Urinary bladder (tissue), 4 donors: Measurements from ENCODE around the gene GFRA1. TPM values are rescaled to one million over a fixed set of nuclear protein-coding genes. Genes with fewer than 3 reads are reported as not detected.

Source experiments
- DNase-seq: peaks from one replicate; pipeline ENCODE4 v3.0.0-alpha.2; 2015; ENCODE audit errors: extremely low spot score
- H3K27ac ChIP-seq: one replicate; pipeline ENCODE4 v1.5.1; 2013; ENCODE audit warnings: low read depth, mild to moderate bottlenecking, moderate library complexity
- H3K36me3 ChIP-seq: one replicate; pipeline ENCODE4 v1.6.1; 2013; ENCODE audit warnings: mild to moderate bottlenecking, moderate library complexity; ENCODE audit not compliant: insufficient read depth
- H3K4me1 ChIP-seq: one replicate; pipeline ENCODE4 v1.6.1; 2013; ENCODE audit warnings: mild to moderate bottlenecking, moderate library complexity; ENCODE audit not compliant: insufficient read depth
- H3K4me3 ChIP-seq: one replicate; pipeline ENCODE4 v1.5.1; 2013; ENCODE audit warnings: low read depth, low read length
- WGBS: extraction: QIAGEN DNeasy Blood & Tissue Kit; methylation state at CpG from one replicate; pipeline ENCODE4 v1.1.7; 2013; 5-methylcytosine and 5-hydroxymethylcytosine counted together
- polyA plus RNA-seq: library from polyadenylated mRNA; stranded (reverse); fragments of 200-250 nt; gene quantifications from one replicate; pipeline ENCODE4 v1.2.3, GENCODE V29; 2013
- total RNA-seq: library from RNA; depleted of rRNA; stranded (reverse); fragments of >200 nt; gene quantifications from one replicate; pipeline ENCODE4 v1.2.3, GENCODE V29; 2014
- donor health status: healthy with polysubstance abuse.
- donor health status: healthy.

The GFRA1 gene
- total and polyA plus RNA-seq, 2 donors: 24.2 to 60.9 TPM

GRCh38 chr10:116124777-116125176, 148.2 kb downstream of the GFRA1 start:
- DNase-seq: no peak

GRCh38 chr10:116122664-116123063, 150.3 kb downstream of the GFRA1 start:
- 93% methylated on average over 1 of the region's 1 CpG for WGBS
- no peaks in the 10 kb centered on the region for H3K36me3 ChIP-seq
- no peak overlapping the region for H3K27ac ChIP-seq
- H3K4me1 ChIP-seq: no peaks in the 10 kb centered on the region
- H3K4me3 ChIP-seq: no peak overlapping the region
- no peak for DNase-seq

More at GRCh38 chr10:116124777-116125176, 148.2 kb downstream of the GFRA1 start:
- H3K4me3 ChIP-seq: no peak overlapping the region
- H3K4me1 ChIP-seq: no peaks in the 10 kb centered on the region
- H3K36me3 ChIP-seq: no peaks in the 10 kb centered on the region
- H3K27ac ChIP-seq: no peak overlapping the region
- 62% methylated on average over 4 of the region's 4 CpGs for WGBS

GRCh38 chr10:116121640-116122525, 151.1 kb downstream of the GFRA1 start:
- DNase-seq: no peak
- H3K4me3 ChIP-seq: no peak overlapping the region
- no peaks in the 10 kb centered on the region for H3K36me3 ChIP-seq
- no peaks in the 10 kb centered on the region for H3K4me1 ChIP-seq
- WGBS: 78% methylated on average over 8 of the region's 8 CpGs
- H3K27ac ChIP-seq: no peak overlapping the region

GRCh38 chr10:116120688-116121455, 152.1 kb downstream of the GFRA1 start:
- Histone ChIP-seq H3K4me3 (no peak overlapping the region), H3K36me3 (no peaks in the 10 kb centered on the region), H3K27ac (no peak overlapping the region), H3K4me1 (no peaks in the 10 kb centered on the region)
- no peak for DNase-seq
- WGBS: 65% methylated on average over 12 of the region's 12 CpGs

GRCh38 chr10:116118847-116119246, 154.2 kb downstream of the GFRA1 start:
- H3K4me3 ChIP-seq: no peak overlapping the region
- 76% methylated on average over 2 of the region's 2 CpGs for WGBS
- DNase-seq: no peak
- no peaks in the 10 kb centered on the region for H3K4me1 ChIP-seq
- no peaks in the 10 kb centered on the region for H3K36me3 ChIP-seq
- no peak overlapping the region for H3K27ac ChIP-seq

DNA sequence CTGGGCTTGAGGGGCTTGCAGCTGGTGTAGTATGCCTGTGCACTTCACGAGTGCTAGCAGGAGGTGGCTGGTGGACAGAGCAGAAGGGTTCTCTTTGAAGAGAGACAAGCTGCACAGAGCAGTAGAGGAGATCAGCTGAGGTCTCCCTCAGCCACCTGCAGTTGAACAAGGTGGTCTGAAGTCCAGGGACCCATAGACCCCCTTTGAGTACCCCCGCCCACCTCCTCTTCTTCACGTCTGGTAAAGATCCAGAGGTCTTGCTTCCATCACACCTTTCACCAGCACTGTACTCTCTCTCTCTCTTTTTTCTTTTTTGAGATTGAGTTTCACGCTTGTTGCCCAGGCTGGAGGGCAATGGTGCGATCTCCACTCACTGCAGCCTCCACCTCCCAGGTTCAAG, 157.2 kb downstream of the GFRA1 start:
- WGBS: 93% methylated on average over 5 of the region's 5 CpGs
- no peak for DNase-seq
- H3K36me3 ChIP-seq: no peaks in the 10 kb centered on the region
- no peaks in the 10 kb centered on the region for H3K4me1 ChIP-seq
- no peak overlapping the region for H3K4me3 ChIP-seq
- no peak overlapping the region for H3K27ac ChIP-seq

- Histone ChIP-seq H3K4me3 (no peak overlapping the region), H3K4me1 (no peaks in the 10 kb centered on the region), H3K36me3 (no peaks in the 10 kb centered on the region), H3K27ac (no peak overlapping the region)
- DNase-seq: no peak
- 68% methylated on average over 5 of the region's 5 CpGs for WGBS
Measured at GRCh38 chr10:116115036-116115641, 157.9 kb downstream of the GFRA1 start.

GRCh38 chr10:116113721-116114501, 159.1 kb downstream of the GFRA1 start:
- Histone ChIP-seq H3K27ac (no peak overlapping the region), H3K4me1 (no peaks in the 10 kb centered on the region), H3K4me3 (no peak overlapping the region), H3K36me3 (no peaks in the 10 kb centered on the region)
- WGBS: 87% methylated on average over 16 of the region's 16 CpGs
- no peak for DNase-seq

GRCh38 chr10:116112232-116113231, 160.5 kb downstream of the GFRA1 start:
- WGBS: 90% methylated on average over 17 of the region's 17 CpGs
- H3K4me3 ChIP-seq: no peak overlapping the region
- H3K27ac ChIP-seq: no peak overlapping the region
- no peaks in the 10 kb centered on the region for H3K36me3 ChIP-seq
- no peaks in the 10 kb centered on the region for H3K4me1 ChIP-seq
- DNase-seq: no peak

- no peaks in the 10 kb centered on the region for H3K36me3 ChIP-seq
- H3K27ac ChIP-seq: no peak overlapping the region
- H3K4me3 ChIP-seq: no peak overlapping the region
- 86% methylated on average over 11 of the region's 11 CpGs for WGBS
- no peaks in the 10 kb centered on the region for H3K4me1 ChIP-seq
- no peak for DNase-seq
Measured at GRCh38 chr10:116111483-116112095, 161.4 kb downstream of the GFRA1 start.

DNA sequence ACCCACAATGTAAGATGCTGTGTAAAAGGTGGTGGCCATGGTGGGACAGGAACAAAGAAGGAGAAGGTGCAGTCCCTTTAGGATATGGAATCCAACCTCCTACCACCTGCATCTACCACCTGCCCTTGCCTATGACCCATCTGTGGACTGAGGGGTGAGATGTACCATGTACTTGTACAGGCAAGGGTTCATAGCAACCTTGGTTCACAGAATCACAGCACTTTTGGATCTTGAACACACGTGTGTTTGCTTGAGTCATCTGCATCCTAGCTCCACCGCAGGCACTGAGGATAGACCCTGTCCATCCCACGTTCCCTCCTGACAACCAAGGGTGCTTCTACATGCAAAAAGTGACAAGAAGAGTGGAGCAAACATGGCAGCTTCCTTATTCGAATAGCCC, 162.3 kb downstream of the GFRA1 start:
- 94% methylated on average over 4 of the region's 4 CpGs for WGBS
- H3K4me1 ChIP-seq: no peaks in the 10 kb centered on the region
- H3K36me3 ChIP-seq: no peaks in the 10 kb centered on the region
- no peak for DNase-seq
- no peak overlapping the region for H3K4me3 ChIP-seq
- H3K27ac ChIP-seq: no peak overlapping the region

DNA sequence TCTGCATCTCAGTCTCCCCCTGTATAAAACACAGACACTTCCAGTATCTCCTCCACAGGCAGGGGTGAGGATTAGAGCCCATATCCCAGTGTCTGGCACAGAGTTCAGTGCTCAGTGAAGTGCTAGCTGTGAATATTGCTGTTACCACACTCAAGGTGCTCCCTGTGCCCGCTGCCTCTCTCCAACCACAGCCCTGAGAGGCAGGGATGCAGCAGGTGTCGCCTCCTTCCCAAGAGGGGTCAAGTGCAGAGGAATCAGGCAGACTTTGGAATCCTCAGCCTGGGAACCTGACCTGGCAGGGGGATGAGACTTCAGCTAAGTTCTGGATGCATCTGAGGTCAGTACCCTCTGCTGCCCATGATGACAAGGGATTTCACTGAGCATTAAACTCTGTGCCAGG, 163.1 kb downstream of the GFRA1 start:
- H3K27ac ChIP-seq: no peak overlapping the region
- WGBS: 93% methylated on average over 2 of the region's 2 CpGs
- no peaks in the 10 kb centered on the region for H3K36me3 ChIP-seq
- H3K4me1 ChIP-seq: no peaks in the 10 kb centered on the region
- DNase-seq: no peak
- H3K4me3 ChIP-seq: no peak overlapping the region
